ENCODE results near the gene TET2.

TET2 gene

DNA sequence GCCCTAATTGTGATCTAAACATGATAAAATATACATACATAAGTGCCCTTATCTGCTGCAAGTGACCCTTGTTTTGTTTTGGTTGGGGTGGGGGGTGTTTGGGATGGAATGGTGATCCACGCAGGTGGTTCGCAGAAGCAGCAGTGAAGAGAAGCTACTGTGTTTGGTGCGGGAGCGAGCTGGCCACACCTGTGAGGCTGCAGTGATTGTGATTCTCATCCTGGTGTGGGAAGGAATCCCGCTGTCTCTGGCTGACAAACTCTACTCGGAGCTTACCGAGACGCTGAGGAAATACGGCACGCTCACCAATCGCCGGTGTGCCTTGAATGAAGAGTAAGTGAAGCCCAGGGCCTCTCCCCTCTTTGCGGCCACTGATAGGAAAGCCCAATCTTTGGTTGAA is 96.8 kb downstream of the TET2 start:
- H3K9me3 ChIP-seq (ENCODE audit: control insufficient read depth, insufficient read depth, low read length), result no peaks in the 10 kb centered on the region

DNA sequence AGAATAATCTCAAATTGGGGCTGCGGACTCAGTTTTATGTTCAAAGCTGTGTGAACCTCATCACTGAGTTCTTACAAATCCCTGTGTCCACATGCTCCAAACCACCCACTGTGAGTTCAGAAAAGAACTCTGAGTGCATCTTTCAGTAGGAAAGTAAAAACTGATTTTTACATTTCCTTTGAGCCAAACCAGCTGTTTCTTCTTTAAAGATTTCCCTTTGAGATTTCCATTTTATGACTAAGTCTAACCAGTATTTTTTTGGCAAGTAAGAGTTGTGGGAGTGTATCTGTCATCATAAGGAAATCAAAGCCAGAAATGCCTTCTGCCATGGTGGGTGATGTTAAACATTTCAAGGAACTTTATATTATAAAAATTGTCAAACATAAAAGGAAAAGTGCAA is 100.0 kb downstream of the TET2 start:
- Histone ChIP-seq H3K9ac (ENCODE audit: low read depth, low read length) (no peak overlapping the region), H3K27me3 (ENCODE audit: control insufficient read depth, insufficient read depth, low read length) (no peaks in the 10 kb centered on the region), H3K4me3 (ENCODE audit: low read depth, low read length) (no peak overlapping the region), H3K9me3 (ENCODE audit: control insufficient read depth, insufficient read depth, low read length) (no peaks in the 10 kb centered on the region), H3K36me3 (ENCODE audit: control insufficient read depth, insufficient read depth, low read length) (no peaks in the 10 kb centered on the region), H3K4me1 (ENCODE audit: control insufficient read depth, insufficient read depth, low read length) (no peaks in the 10 kb centered on the region)

More for the DNA sequence above, 96.8 kb downstream of the TET2 start:
- H3K27me3 ChIP-seq (ENCODE audit: control insufficient read depth, insufficient read depth, low read length), result no peaks in the 10 kb centered on the region
- no peak overlapping the region for H3K4me3 ChIP-seq (ENCODE audit: low read depth, low read length)
- no peaks in the 10 kb centered on the region for H3K36me3 ChIP-seq (ENCODE audit: control insufficient read depth, insufficient read depth, low read length)
- no peak overlapping the region for H3K9ac ChIP-seq (ENCODE audit: low read depth, low read length)
- H3K4me1 ChIP-seq (ENCODE audit: control insufficient read depth, insufficient read depth, low read length), result no peaks in the 10 kb centered on the region

DNA sequence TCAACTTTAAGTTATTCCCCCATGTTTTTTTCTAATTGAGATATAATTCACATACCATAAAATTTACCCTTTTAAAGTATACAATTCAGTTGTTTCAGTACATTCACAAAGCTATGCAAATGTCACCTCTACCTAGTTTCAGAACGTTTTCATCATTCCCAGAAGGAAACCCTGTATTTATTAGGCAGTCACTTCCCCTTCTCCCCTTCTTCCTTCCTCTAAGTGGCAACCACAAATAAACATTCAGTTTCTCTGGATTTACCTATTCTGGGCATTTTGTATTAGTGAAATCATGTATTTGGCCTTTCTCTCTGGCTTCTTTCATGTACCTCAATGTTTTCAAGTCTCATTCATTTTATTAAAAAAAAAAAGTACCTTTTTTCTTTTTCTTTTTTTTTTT is 101.9 kb downstream of the TET2 start:
- no peak overlapping the region for H3K9ac ChIP-seq (ENCODE audit: low read depth, low read length)
- no peaks in the 10 kb centered on the region for H3K4me1 ChIP-seq (ENCODE audit: control insufficient read depth, insufficient read depth, low read length)
- H3K27me3 ChIP-seq (ENCODE audit: control insufficient read depth, insufficient read depth, low read length), result no peaks in the 10 kb centered on the region
- H3K9me3 ChIP-seq (ENCODE audit: control insufficient read depth, insufficient read depth, low read length), result no peaks in the 10 kb centered on the region
- no peak overlapping the region for H3K4me3 ChIP-seq (ENCODE audit: low read depth, low read length)
- no peaks in the 10 kb centered on the region for H3K36me3 ChIP-seq (ENCODE audit: control insufficient read depth, insufficient read depth, low read length)

DNA sequence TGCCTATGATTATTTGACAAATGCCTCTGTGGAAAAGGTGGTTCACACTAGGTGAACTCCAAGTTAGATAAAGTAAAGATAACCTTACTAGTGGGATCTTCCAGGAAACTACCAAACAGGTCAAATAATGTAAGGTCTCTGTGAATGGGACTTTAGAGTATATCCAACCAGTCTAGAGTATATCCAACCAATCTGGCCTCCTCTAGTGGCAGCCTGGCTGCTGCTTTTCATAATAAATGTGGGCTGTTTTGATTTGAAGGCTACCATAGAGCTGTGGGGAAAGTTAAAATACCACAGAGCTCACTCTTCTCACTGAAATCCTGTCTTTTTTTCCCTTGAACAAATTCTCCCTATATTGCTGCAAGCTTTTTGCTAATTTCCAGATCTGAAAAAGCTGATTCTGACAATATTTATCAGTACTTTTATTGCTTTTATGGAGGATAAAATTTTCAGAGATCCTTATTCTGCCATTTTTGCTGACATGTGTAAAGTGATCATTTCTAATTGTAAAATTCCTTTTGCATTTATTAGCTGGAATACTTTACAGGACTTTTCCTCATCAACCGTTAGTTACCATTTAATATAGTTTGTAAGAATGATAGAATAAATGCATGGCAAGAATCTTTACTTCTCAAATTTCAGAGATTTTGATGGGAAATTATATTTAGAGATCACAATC is 111.3 kb downstream of the TET2 start:
- no peaks in the 10 kb centered on the region for H3K9me3 ChIP-seq (ENCODE audit: control insufficient read depth, insufficient read depth, low read length)
- no peaks in the 10 kb centered on the region for H3K36me3 ChIP-seq (ENCODE audit: control insufficient read depth, insufficient read depth, low read length)
- no peak overlapping the region for H3K9ac ChIP-seq (ENCODE audit: low read depth, low read length)
- H3K27me3 ChIP-seq (ENCODE audit: control insufficient read depth, insufficient read depth, low read length), result no peaks in the 10 kb centered on the region
- no peaks in the 10 kb centered on the region for H3K4me1 ChIP-seq (ENCODE audit: control insufficient read depth, insufficient read depth, low read length)
- H3K4me3 ChIP-seq (ENCODE audit: low read depth, low read length), result no peak overlapping the region

DNA sequence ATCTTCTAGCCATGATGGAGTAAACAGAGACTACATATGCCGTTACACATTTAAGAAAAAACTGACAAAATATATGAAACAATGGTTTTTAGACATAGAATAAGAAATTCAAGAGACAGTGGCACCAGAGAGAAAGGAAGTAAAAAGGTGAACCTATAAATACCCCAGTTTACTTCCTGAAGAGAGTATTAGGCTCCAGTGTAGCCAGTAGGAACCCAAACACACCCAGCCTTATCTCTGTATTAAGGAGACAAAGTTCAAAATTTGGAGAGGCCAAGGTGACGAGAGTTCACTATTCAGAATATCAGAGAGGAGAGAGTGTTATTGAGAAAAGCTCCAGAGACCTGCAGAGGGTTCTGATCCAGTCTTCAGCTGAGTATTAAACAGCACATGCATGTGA is 119.0 kb downstream of the TET2 start:
- H3K36me3 ChIP-seq (ENCODE audit: control insufficient read depth, insufficient read depth, low read length), result no peaks in the 10 kb centered on the region
- no peaks in the 10 kb centered on the region for H3K9me3 ChIP-seq (ENCODE audit: control insufficient read depth, insufficient read depth, low read length)
- H3K4me3 ChIP-seq (ENCODE audit: low read depth, low read length), result no peak overlapping the region
- H3K9ac ChIP-seq (ENCODE audit: low read depth, low read length), result no peak overlapping the region
- no peaks in the 10 kb centered on the region for H3K27me3 ChIP-seq (ENCODE audit: control insufficient read depth, insufficient read depth, low read length)
- no peaks in the 10 kb centered on the region for H3K4me1 ChIP-seq (ENCODE audit: control insufficient read depth, insufficient read depth, low read length)

DNA sequence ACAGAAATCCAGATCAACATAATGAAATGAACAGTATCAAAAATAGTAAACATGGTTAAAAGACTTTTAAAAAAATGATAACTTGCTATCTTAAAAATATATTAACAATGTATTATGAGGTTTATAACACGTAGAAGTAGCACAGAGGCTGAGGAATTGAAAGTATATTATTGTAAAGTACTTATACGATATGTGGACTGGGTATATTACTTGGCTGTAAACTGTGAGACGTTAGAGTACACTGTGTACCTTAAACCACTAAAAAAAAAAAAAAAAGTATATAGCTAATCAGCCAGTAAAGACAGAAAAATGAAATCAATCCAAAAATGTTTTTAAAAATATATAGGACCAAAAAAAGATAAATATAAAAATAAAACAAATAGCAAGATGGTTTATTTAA is 120.6 kb downstream of the TET2 start:
- Histone ChIP-seq H3K27me3 (ENCODE audit: control insufficient read depth, insufficient read depth, low read length) (no peaks in the 10 kb centered on the region), H3K36me3 (ENCODE audit: control insufficient read depth, insufficient read depth, low read length) (no peaks in the 10 kb centered on the region), H3K9ac (ENCODE audit: low read depth, low read length) (no peak overlapping the region), H3K9me3 (ENCODE audit: control insufficient read depth, insufficient read depth, low read length) (no peaks in the 10 kb centered on the region), H3K4me1 (ENCODE audit: control insufficient read depth, insufficient read depth, low read length) (no peaks in the 10 kb centered on the region), H3K4me3 (ENCODE audit: low read depth, low read length) (no peak overlapping the region)

DNA sequence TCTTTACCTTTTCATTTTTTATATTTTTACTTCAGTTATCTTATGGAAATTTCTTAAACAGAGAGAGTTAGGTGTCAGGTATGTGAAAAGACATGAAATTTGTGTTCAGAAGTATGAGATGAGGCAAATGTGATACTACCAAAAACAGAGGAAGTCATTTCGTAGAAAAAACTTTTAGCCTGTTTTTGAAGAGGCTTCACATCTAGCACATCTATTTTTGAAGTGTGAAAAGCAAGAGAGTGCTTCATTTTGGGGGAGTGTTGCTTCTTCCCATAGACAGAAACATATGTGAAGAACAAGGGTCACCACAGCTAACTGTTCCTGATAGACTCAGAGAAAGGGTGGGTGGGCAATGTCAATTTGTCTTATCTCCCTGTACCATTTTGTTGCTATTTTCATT is 125.3 kb downstream of the TET2 start:
- Histone ChIP-seq H3K36me3 (ENCODE audit: control insufficient read depth, insufficient read depth, low read length) (no peaks in the 10 kb centered on the region), H3K9me3 (ENCODE audit: control insufficient read depth, insufficient read depth, low read length) (no peaks in the 10 kb centered on the region), H3K27me3 (ENCODE audit: control insufficient read depth, insufficient read depth, low read length) (no peaks in the 10 kb centered on the region), H3K4me3 (ENCODE audit: low read depth, low read length) (no peak overlapping the region), H3K4me1 (ENCODE audit: control insufficient read depth, insufficient read depth, low read length) (no peaks in the 10 kb centered on the region), H3K9ac (ENCODE audit: low read depth, low read length) (no peak overlapping the region)

DNA sequence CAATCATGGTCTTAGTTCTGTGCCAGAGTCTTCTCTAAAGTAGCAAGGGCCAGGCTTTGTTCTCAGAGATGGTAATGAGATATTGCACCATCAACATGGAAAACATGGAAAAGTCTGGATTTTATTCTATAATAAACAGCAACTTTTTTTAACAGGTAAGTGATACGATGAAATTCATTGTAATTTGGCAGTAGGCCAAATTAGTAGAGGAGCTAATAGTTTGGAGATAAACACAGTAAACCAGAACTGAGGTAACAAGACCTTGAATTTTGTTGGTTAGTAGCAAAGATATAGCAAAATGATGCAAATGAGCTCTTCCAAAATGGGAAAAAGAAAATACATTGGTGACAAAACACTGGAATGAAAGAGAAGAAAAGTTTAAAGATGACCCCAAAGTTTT is 126.6 kb downstream of the TET2 start:
- H3K36me3 ChIP-seq (ENCODE audit: control insufficient read depth, insufficient read depth, low read length), result no peaks in the 10 kb centered on the region
- H3K9ac ChIP-seq (ENCODE audit: low read depth, low read length), result no peak overlapping the region
- no peaks in the 10 kb centered on the region for H3K27me3 ChIP-seq (ENCODE audit: control insufficient read depth, insufficient read depth, low read length)
- peaks cover 3% of the 10 kb centered on the region for H3K4me1 ChIP-seq (ENCODE audit: control insufficient read depth, insufficient read depth, low read length)
- no peak overlapping the region for H3K4me3 ChIP-seq (ENCODE audit: low read depth, low read length)
- H3K9me3 ChIP-seq (ENCODE audit: control insufficient read depth, insufficient read depth, low read length), result no peaks in the 10 kb centered on the region

DNA sequence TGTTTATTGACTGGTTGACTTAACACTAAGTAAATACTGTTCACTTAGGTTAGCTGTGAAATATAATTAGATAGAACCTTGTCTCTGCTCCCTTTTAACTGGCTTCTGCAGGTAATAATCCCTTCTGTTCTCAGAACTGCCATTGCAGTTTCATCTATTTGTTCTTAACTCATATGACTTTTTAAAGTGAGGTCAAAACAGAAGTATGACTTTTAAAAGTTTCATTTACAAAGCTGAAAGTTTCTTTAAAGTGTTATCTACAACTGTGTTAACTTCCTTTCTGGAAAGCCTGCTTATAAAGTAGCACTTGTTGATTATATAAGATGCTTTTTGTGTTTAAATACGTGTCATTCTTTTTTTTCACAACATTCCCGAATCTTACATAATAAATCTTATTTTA is 127.4 kb downstream of the TET2 start:
- Histone ChIP-seq H3K27me3 (ENCODE audit: control insufficient read depth, insufficient read depth, low read length) (no peaks in the 10 kb centered on the region), H3K4me3 (ENCODE audit: low read depth, low read length) (no peak overlapping the region), H3K9ac (ENCODE audit: low read depth, low read length) (no peak overlapping the region), H3K9me3 (ENCODE audit: control insufficient read depth, insufficient read depth, low read length) (no peaks in the 10 kb centered on the region), H3K36me3 (ENCODE audit: control insufficient read depth, insufficient read depth, low read length) (no peaks in the 10 kb centered on the region), H3K4me1 (ENCODE audit: control insufficient read depth, insufficient read depth, low read length) (peaks cover 3% of the 10 kb centered on the region)

DNA sequence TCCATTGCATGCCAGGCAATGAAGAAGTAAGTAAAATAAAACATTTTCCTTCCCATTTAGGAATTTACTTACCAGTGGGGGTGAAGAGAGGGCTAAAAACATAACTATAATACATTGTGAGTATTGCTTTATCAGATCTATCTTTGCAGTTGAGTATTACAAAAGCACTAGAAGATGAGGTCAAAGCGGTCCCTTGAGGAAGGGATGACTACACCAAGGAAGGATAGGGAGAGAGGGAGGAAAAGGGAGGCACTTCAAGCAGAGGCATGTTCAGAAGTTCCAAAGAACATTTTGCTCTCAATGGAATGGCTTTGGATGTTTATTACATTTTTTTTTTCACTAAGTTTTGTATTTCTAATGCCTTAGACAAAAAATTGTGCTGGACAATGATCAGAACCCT is 127.8 kb downstream of the TET2 start:
- Histone ChIP-seq H3K4me3 (ENCODE audit: low read depth, low read length) (no peak overlapping the region), H3K36me3 (ENCODE audit: control insufficient read depth, insufficient read depth, low read length) (no peaks in the 10 kb centered on the region), H3K9ac (ENCODE audit: low read depth, low read length) (no peak overlapping the region), H3K9me3 (ENCODE audit: control insufficient read depth, insufficient read depth, low read length) (no peaks in the 10 kb centered on the region), H3K4me1 (ENCODE audit: control insufficient read depth, insufficient read depth, low read length) (peaks cover 3% of the 10 kb centered on the region), H3K27me3 (ENCODE audit: control insufficient read depth, insufficient read depth, low read length) (no peaks in the 10 kb centered on the region)

- Histone ChIP-seq H3K4me3 (ENCODE audit: low read depth, low read length) (no peak overlapping the region), H3K4me1 (ENCODE audit: control insufficient read depth, insufficient read depth, low read length) (peaks cover 3% of the 10 kb centered on the region), H3K9ac (ENCODE audit: low read depth, low read length) (no peak overlapping the region), H3K36me3 (ENCODE audit: control insufficient read depth, insufficient read depth, low read length) (no peaks in the 10 kb centered on the region), H3K9me3 (ENCODE audit: control insufficient read depth, insufficient read depth, low read length) (no peaks in the 10 kb centered on the region), H3K27me3 (ENCODE audit: control insufficient read depth, insufficient read depth, low read length) (no peaks in the 10 kb centered on the region)
These were observed 129.9 kb downstream of the TET2 start for GRCh38 chr4:105276361-105277104.

GRCh38 chr4:105277702-105278101 is 131.0 kb downstream of the TET2 start:
- Histone ChIP-seq H3K9me3 (ENCODE audit: control insufficient read depth, insufficient read depth, low read length) (no peaks in the 10 kb centered on the region), H3K4me1 (ENCODE audit: control insufficient read depth, insufficient read depth, low read length) (peaks cover 3% of the 10 kb centered on the region), H3K4me3 (ENCODE audit: low read depth, low read length) (no peak overlapping the region), H3K27me3 (ENCODE audit: control insufficient read depth, insufficient read depth, low read length) (no peaks in the 10 kb centered on the region), H3K36me3 (ENCODE audit: control insufficient read depth, insufficient read depth, low read length) (no peaks in the 10 kb centered on the region), H3K9ac (ENCODE audit: low read depth, low read length) (no peak overlapping the region)
